LHCN-M2 (cell line): Measurements from ENCODE around the gene UGT1A6. TPM values are rescaled to one million over a fixed set of nuclear protein-coding genes. Genes with fewer than 3 reads are reported as not detected.

ENCODE experiments used
- DNase-seq: peaks from one replicate; pipeline ENCODE4 v3.0.0-alpha.2; 2012; ENCODE audit warnings: low read depth
- total RNA-seq: library from RNA; depleted of rRNA; stranded (reverse); fragments of >200 nt; gene quantifications from 2 replicates; pipeline ENCODE4 v1.2.3, GENCODE V29; 2014; rRNA removed

The UGT1A6 gene
- total RNA-seq, 1 experiment from 2014 or later = not detected

GRCh38 chr2:233818639-233819621 is 126.2 kb downstream of the UGT1A6 start:
- no peak for DNase-seq

- DNase-seq = no peak
Observed at GRCh38 chr2:233819884-233820773, 127.4 kb downstream of the UGT1A6 start.

GRCh38 chr2:233820774-233821105 is 128.1 kb downstream of the UGT1A6 start:
- no peak for DNase-seq

- no peak for DNase-seq
Observed at GRCh38 chr2:233821196-233821595, 128.5 kb downstream of the UGT1A6 start.

GRCh38 chr2:233821709-233822100 is 129.0 kb downstream of the UGT1A6 start:
- no peak for DNase-seq

- DNase-seq = no peak
Observed at GRCh38 chr2:233822101-233822771, 129.5 kb downstream of the UGT1A6 start.

Other genes with a start within 250 kb of the UGT1A6 start
- gene USP40, start 126.1 kb upstream of the UGT1A6 start, total RNA-seq = 28.5 and 30.0 TPM in 2 replicates
- not detected in 2 replicates for gene UGT1A8, start 75.3 kb upstream of the UGT1A6 start, total RNA-seq
- gene UGT1A10, start 56.4 kb upstream of the UGT1A6 start, total RNA-seq = not detected in 2 replicates
- not detected in 2 replicates for gene UGT1A9, start 21.0 kb upstream of the UGT1A6 start, total RNA-seq
- not detected in 2 replicates for gene UGT1A7, start 11.0 kb upstream of the UGT1A6 start, total RNA-seq
- gene UGT1A5, start 20.0 kb downstream of the UGT1A6 start, total RNA-seq = not detected in 2 replicates
- not detected in 2 replicates for gene UGT1A4, start 25.8 kb downstream of the UGT1A6 start, total RNA-seq
- not detected in 2 replicates for gene UGT1A3, start 36.2 kb downstream of the UGT1A6 start, total RNA-seq
- gene UGT1A1, start 67.4 kb downstream of the UGT1A6 start, total RNA-seq = not detected in 2 replicates
- not detected in 2 replicates for gene MROH2A, start 85.4 kb downstream of the UGT1A6 start, total RNA-seq
- gene HJURP, start 161.6 kb downstream of the UGT1A6 start, total RNA-seq = 123 and 124 TPM in 2 replicates
- 0.80 and 0.90 TPM in 2 replicates for gene TRPM8, start 224.5 kb downstream of the UGT1A6 start, total RNA-seq